ENCODE measurements around the gene FBXO42. TPM values are rescaled to one million over a fixed set of nuclear protein-coding genes. Genes with fewer than 3 reads are reported as not detected.

Gene FBXO42
- total and polyA plus RNA-seq, 2 of the 8 experiments (the other 6 are each of a cell fraction or from before 2014, with no cell fraction given) = 15.1 to 17.0 TPM

DNA sequence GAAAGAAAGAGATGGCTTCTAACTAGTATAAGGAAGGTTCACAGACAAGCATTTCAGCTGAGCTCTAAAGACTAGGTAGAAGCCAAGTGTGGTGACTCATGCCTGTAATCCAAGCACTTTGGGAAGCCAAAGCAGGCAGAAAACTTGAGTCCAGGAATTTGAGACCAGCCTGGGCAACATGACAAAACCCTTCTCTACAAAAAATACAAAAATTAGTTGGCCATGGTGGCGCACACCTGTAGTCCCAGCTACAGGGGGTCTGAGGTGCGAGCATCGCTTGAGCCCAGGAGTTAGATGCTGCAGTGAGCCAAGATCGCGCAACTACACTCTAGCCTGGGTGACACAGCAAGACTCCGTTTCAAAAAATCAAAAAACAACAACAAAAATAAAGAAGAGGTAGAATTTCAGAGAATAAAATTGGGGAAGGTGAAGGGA is 27.8 kb downstream of the FBXO42 start:
- no peaks in the 10 kb centered on the region; the same call in 1 of the 2 replicates for H3K23me2 ChIP-seq (ENCODE audit: low read depth, low read length)
- H3K14ac ChIP-seq (ENCODE audit: insufficient read length) = no peak overlapping the region
- H3K9ac ChIP-seq (replicated peaks in 1 of 4; ENCODE audit: extremely low read depth in 1 of 4, low read depth in 3 of 4, low read length in 3 of 4) = no peak overlapping the region
- ChIA-PET CTCF (ENCODE audit: partially characterized antibody) (interaction anchor here (0.6 kb wide), 1 partner anchor 22 kb away, joined by 4 read pairs; no protein-coding TSS in a partner anchor), POLR2A (ENCODE audit: partially characterized antibody) (interaction anchor here (1.2 kb wide), 1 partner anchor 116 kb away, joined by 5 read pairs; the partner anchor contains the start of gene NECAP2)
- no peak overlapping the region for H2BK120ac ChIP-seq (replicated peaks; ENCODE audit: low read depth, low read length)
- no peak overlapping the region for H4K5ac ChIP-seq (ENCODE audit: insufficient read length, low read depth, low read length)
- H3K9me3 ChIP-seq (ENCODE audit: insufficient read depth in 2 of 2, low read depth in 1 of 2, low read length in 1 of 2) = no peaks in the 10 kb centered on the region
- FAIRE-seq (no peak), DNase-seq (ENCODE audit: low read depth in 1 of 2, low spot score in 2 of 2) (no peak)
- no peaks in the 10 kb centered on the region for H3K4me1 ChIP-seq (replicated peaks in 1 of 4; ENCODE audit: control insufficient read depth in 3 of 4, insufficient read depth in 4 of 4, low read length in 3 of 4)
- H3K18ac ChIP-seq (ENCODE audit: extremely low read depth, low read length) = no peak overlapping the region
- no peak overlapping the region for H3K27ac ChIP-seq (ENCODE audit: low read depth, low read length)
- H3K23ac ChIP-seq (ENCODE audit: insufficient read length) = no peak overlapping the region
- no peak overlapping the region for H4K91ac ChIP-seq (replicated peaks; ENCODE audit: insufficient read length, low read length)
- H4K8ac ChIP-seq (ENCODE audit: extremely low read depth, insufficient read depth, low read length) = no peak overlapping the region
- H3K56ac ChIP-seq (replicated peaks; ENCODE audit: insufficient read length, low read depth, low read length) = no peak overlapping the region
- no peak overlapping the region for H2AK5ac ChIP-seq (ENCODE audit: low read depth, low read length)
- H2BK15ac ChIP-seq (ENCODE audit: low read length) = no peak overlapping the region
- no peak overlapping the region for H2BK20ac ChIP-seq (ENCODE audit: low read length)
- H3K4me3 ChIP-seq (ENCODE audit: extremely low read depth in 1 of 4, insufficient read depth in 2 of 4, low read depth in 3 of 4, low read length in 4 of 4) = no peak overlapping the region
- no peaks in the 10 kb centered on the region for H3K27me3 ChIP-seq (replicated peaks in 1 of 4; ENCODE audit: control insufficient read depth in 3 of 4, extremely low read depth in 1 of 4, insufficient read depth in 3 of 4, low read length in 3 of 4)
- no peak overlapping the region for H3K4ac ChIP-seq (replicated peaks; ENCODE audit: insufficient read length, low read depth, low read length)
- no peak overlapping the region for H2BK12ac ChIP-seq (ENCODE audit: low read depth, low read length)
- no peak overlapping the region for H2AFZ ChIP-seq (ENCODE audit: low read length)
- no peak overlapping the region for H2BK5ac ChIP-seq (ENCODE audit: low read depth, low read length)
- 93% methylated on average over 6 of the region's 6 CpGs; no CpG with 5 or more reads in 1 of the 2 experiments for WGBS, 2 experiments (ENCODE audit: extremely low coverage in 1 of 2, insufficient coverage in 1 of 2, insufficient read length in 1 of 2, insufficient replicate concordance in 2 of 2, low coverage in 1 of 2, low lambda C conversion rate in 2 of 2, missing lambda C conversion rate in 1 of 2)
- H3K36me3 ChIP-seq (ENCODE audit: control insufficient read depth in 2 of 4, insufficient read depth in 4 of 4, low read length in 3 of 4) = peaks cover 0 to 9% (median 0%) of the 10 kb centered on the region in 4 experiments; a peak in 2 of 8 replicates
- H3K79me1 ChIP-seq (ENCODE audit: low read depth, low read length) = no peaks in the 10 kb centered on the region
- peaks cover 0 to 35% of the 10 kb centered on the region in 2 experiments; a peak in 3 of 4 replicates for H3K79me2 ChIP-seq (ENCODE audit: control insufficient read depth in 1 of 2, insufficient read depth in 2 of 2, low read length in 2 of 2)
- peaks cover 0 to 1% of the 10 kb centered on the region in 2 experiments for H4K20me1 ChIP-seq (replicated peaks in 1 of 2; ENCODE audit: control insufficient read depth in 1 of 2, insufficient read depth in 2 of 2, low read length in 2 of 2)
- no peak overlapping the region for H3K4me2 ChIP-seq (ENCODE audit: insufficient read depth in 1 of 2, low read depth in 2 of 2, low read length in 2 of 2)
- no peak for TF ChIP-seq PHF8 (conservative IDR thresholded peaks at IDR 0.05; ENCODE audit: low read depth, low read length)
- no peak for TF ChIP-seq TCF12 (IDR thresholded peaks at IDR 0.05; ENCODE audit: low read depth, low read length)
- TF ChIP-seq FOSL1 (IDR thresholded peaks at IDR 0.05; ENCODE audit: insufficient read depth, low read depth, low read length) = no peak
- no peak for TF ChIP-seq EZH2 (IDR thresholded peaks at IDR 0.05; ENCODE audit: low read depth, low read length, severe bottlenecking)
- TF ChIP-seq GTF2F1 (IDR thresholded peaks at IDR 0.05; ENCODE audit: borderline replicate concordance, low read depth, low read length) = no peak
- TF ChIP-seq, protein P1, sequence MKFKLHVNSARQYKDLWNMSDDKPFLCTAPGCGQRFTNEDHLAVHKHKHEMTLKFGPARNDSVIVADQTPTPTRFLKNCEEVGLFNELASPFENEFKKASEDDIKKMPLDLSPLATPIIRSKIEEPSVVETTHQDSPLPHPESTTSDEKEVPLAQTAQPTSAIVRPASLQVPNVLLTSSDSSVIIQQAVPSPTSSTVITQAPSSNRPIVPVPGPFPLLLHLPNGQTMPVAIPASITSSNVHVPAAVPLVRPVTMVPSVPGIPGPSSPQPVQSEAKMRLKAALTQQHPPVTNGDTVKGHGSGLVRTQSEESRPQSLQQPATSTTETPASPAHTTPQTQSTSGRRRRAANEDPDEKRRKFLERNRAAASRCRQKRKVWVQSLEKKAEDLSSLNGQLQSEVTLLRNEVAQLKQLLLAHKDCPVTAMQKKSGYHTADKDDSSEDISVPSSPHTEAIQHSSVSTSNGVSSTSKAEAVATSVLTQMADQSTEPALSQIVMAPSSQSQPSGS (IDR thresholded peaks at IDR 0.05; ENCODE audit: low read length) = no peak
- TF ChIP-seq CTBP2 (IDR thresholded peaks at IDR 0.05; ENCODE audit: borderline replicate concordance, insufficient read depth, insufficient read length, low read length) = no peak
- no peak for TF ChIP-seq USF2 (IDR thresholded peaks at IDR 0.05; ENCODE audit: low read length)
- TF ChIP-seq HDAC6 (IDR thresholded peaks at IDR 0.05; ENCODE audit: low read depth, low read length) = no peak
- TF ChIP-seq SP1 (IDR thresholded peaks at IDR 0.05; ENCODE audit: low read depth, low read length) = no peak
